GM12878 (cell line): ENCODE results near the gene SYPL1. TPM values are rescaled to one million over a fixed set of nuclear protein-coding genes. Genes with fewer than 3 reads are reported as not detected.

ENCODE experiments used
- ATF7 ChIP-seq: fragments of 450-650 bp; IDR thresholded peaks from 2 replicates; pipeline ENCODE4 v1.6.1; 2016; ENCODE audit warnings: low read depth, mild to moderate bottlenecking
- CHD2 ChIP-seq: IDR thresholded peaks from 2 replicates; pipeline ENCODE4 v1.6.1; 2011; ENCODE audit warnings: low read depth, low read length, improper control_type of control experiment, borderline replicate concordance
- CHD4 ChIP-seq: fragments of 200-600 bp; sonication (generic); IDR thresholded peaks from 2 replicates; pipeline ENCODE4 v1.6.1; 2016; ENCODE audit warnings: mild to moderate bottlenecking
- EGR1 ChIP-seq, 2 experiments: IDR thresholded peaks; 1 replicate in 1 of 2; 2 replicates in 1 of 2; pipeline ENCODE4 v1.6.1; 2011 to 2012; ENCODE audit warnings: low read depth in 2 of 2, low read length in 2 of 2, borderline replicate concordance in 1 of 2, mild to moderate bottlenecking in 1 of 2, moderate library complexity in 1 of 2
- ESRRA ChIP-seq: IDR thresholded peaks from 2 replicates; pipeline ENCODE4 v1.6.1; 2012; ENCODE audit warnings: mild to moderate bottlenecking, low read length, improper control_type of control experiment
- FOXM1 ChIP-seq: IDR thresholded peaks from 2 replicates; pipeline ENCODE4 v1.6.1; 2012; ENCODE audit warnings: low read depth, mild to moderate bottlenecking, inconsistent platforms, low read length, moderate library complexity
- GABPA ChIP-seq: IDR thresholded peaks from 2 replicates; pipeline ENCODE4 v1.6.1; 2014; ENCODE audit warnings: antibody characterized with exemption, low read depth, mild to moderate bottlenecking, inconsistent platforms
- HDAC6 ChIP-seq: fragments of 200-600 bp; sonication (generic); IDR thresholded peaks from one replicate; pipeline ENCODE4 v1.8.0; 2017; ENCODE audit warnings: antibody characterized with exemption; ENCODE audit not compliant: unreplicated experiment
- IKZF1 ChIP-seq: fragments of 450-650 bp; conservative IDR thresholded peaks from 2 replicates; pipeline ENCODE4 v1.6.1; 2017; ENCODE audit warnings: antibody characterized with exemption, mild to moderate bottlenecking
- JUND ChIP-seq: IDR thresholded peaks from 2 replicates; pipeline ENCODE4 v1.6.1; 2012; ENCODE audit warnings: low read depth, mild to moderate bottlenecking, low read length, improper control_type of control experiment, moderate library complexity
- MTA2 ChIP-seq: fragments of 450-650 bp; IDR thresholded peaks from 2 replicates; pipeline ENCODE4 v1.6.1; 2016; ENCODE audit warnings: low read depth, mild to moderate bottlenecking, moderate library complexity
- MYC ChIP-seq: IDR thresholded peaks from 2 replicates; pipeline ENCODE4 v1.6.1; 2011; ENCODE audit warnings: mild to moderate bottlenecking, low read length, moderate library complexity, inconsistent platforms; ENCODE audit not compliant: insufficient read depth, insufficient replicate concordance, insufficient read length, severe bottlenecking
- RAD51 ChIP-seq: fragments of 450-650 bp; IDR thresholded peaks from 2 replicates; pipeline ENCODE4 v1.6.1; 2016; ENCODE audit warnings: moderate library complexity, mild to moderate bottlenecking, inconsistent platforms
- RBBP5 ChIP-seq: fragments of 200-600 bp; sonication (generic); conservative IDR thresholded peaks from 2 replicates; pipeline ENCODE4 v1.6.1; 2016
- SIN3A ChIP-seq: IDR thresholded peaks from 2 replicates; pipeline ENCODE4 v1.6.1; 2012; ENCODE audit warnings: low read depth, low read length, improper control_type of control experiment
- SIX5 ChIP-seq: IDR thresholded peaks from 2 replicates; pipeline ENCODE4 v1.6.1; 2011; ENCODE audit warnings: mild to moderate bottlenecking, low read depth, low read length, moderate library complexity; ENCODE audit not compliant: severe bottlenecking
- SMARCA5 ChIP-seq: fragments of 450-650 bp; IDR thresholded peaks from 2 replicates; pipeline ENCODE4 v1.6.1; 2017; ENCODE audit warnings: mild to moderate bottlenecking
- TCF7 ChIP-seq: IDR thresholded peaks from 2 replicates; pipeline ENCODE4 v1.6.1; 2014; ENCODE audit warnings: antibody characterized with exemption, borderline replicate concordance
- YY1 ChIP-seq: IDR thresholded peaks from 2 replicates; pipeline ENCODE4 v1.6.1; 2011; ENCODE audit warnings: low read depth, mild to moderate bottlenecking, low read length
- ZBED1 ChIP-seq: IDR thresholded peaks from 2 replicates; pipeline ENCODE4 v1.6.1; 2016; ENCODE audit warnings: borderline replicate concordance
- polyA plus RNA-seq, 11 experiments: library from polyadenylated mRNA; depleted of rRNA in 4 of 11; unstranded in 6 of 11; stranded (reverse) in 5 of 11; fragments of >200 nt; fragmentation: Nextera tagmentation in 4 of 11; fragmentation: Illumina TruSeq in 1 of 11; extraction: Ambion mirVana in 4 of 11; extraction: Trizol in 1 of 11; gene quantifications; 1 replicate in 1 of 11; 2 replicates in 10 of 11; pipeline versions ENCODE4 v1.2.1 to v1.2.3, GENCODE V29; 2011 to 2016; ENCODE audit warnings: inconsistent platforms in 2 of 11, missing spikeins in 2 of 11, low read depth in 1 of 11
- total RNA-seq, 4 experiments: library from RNA; depleted of rRNA in 3 of 4; stranded (reverse); fragments of >200 nt in 3 of 4; fragmentation: Illumina TruSeq in 1 of 4; extraction: Trizol in 1 of 4; gene quantifications; 2 replicates each; pipeline versions ENCODE4 v1.2.1 to v1.2.3, GENCODE V29; 2013 to 2021
- TF ChIP-seq, protein P1 (sequence below): fragments of 450-650 bp; IDR thresholded peaks from 2 replicates; pipeline ENCODE4 v1.6.1; 2017; ENCODE audit warnings: mild to moderate bottlenecking, low read depth, inconsistent platforms; ENCODE audit not compliant: poor library complexity, severe bottlenecking
- TF ChIP-seq, protein P2 (sequence below), 3 experiments: IDR thresholded peaks in 2 of 3; conservative IDR thresholded peaks in 1 of 3; 2 replicates each; pipeline ENCODE4 v1.5.1; 2011; ENCODE audit warnings: low read depth in 3 of 3, low read length in 3 of 3, mild to moderate bottlenecking in 3 of 3, control low read depth in 2 of 3, moderate library complexity in 2 of 3, inconsistent platforms in 1 of 3, mixed read lengths in 1 of 3; ENCODE audit not compliant: control insufficient read depth in 2 of 3, insufficient read depth in 1 of 3; ENCODE audit errors: extremely low read depth in 1 of 3
- TF ChIP-seq, protein P3 (sequence below): fragments of 450-650 bp; conservative IDR thresholded peaks from 2 replicates; pipeline ENCODE4 v1.6.1; 2017; ENCODE audit warnings: mild to moderate bottlenecking, moderate library complexity

SYPL1 gene
- total and polyA plus RNA-seq, 10 of the 15 experiments (the other 5 are each of a cell fraction or from before 2014, with no cell fraction given) = 34.5 to 177 (median 87.3) TPM

DNA sequence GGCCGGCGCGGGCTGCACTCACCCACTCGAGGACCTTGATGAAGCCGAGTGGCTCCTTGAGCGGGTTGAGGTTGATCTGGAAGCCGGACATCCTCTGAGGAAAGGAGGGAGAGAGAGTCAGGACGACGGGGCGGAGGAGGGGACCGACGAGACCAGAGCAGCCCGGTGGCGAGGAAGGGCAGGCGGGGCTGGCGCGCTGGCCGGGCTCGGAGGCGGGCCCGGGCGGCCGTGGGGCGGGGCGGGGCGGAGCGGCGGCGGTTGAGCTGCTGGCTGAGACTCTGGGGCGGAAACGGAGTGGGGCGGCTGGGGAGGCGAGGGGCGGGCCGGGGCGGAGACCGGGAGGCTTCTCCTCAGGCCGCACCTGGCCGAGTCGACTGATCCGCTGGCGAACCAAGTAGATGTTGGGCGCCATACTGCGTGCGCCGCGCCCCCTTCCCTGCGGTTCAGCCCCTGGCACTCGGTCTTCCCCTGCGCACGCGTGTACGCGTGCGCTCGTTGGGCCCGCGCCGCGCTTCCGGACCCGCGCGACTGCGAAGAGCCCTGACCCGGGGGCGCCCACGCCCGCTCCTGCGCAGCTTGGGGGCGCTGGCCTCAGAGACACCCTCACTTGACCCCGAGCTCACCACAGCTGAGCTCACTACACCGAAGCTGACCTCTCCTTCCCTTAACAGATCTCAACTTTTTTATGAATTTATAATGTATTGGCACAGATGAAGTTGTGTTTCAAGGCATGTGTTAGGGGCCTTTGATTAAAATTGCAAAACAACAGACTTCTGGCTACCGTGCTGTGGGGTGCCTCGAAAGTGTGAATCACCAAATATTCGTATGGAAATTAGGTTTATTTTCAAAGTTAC lies at the start of gene SYPL1 (continued):
- TF ChIP-seq ATF7 (no peak; the same call in 1 of the 2 replicates), CHD2 (no peak), HDAC6 (no peak), RBBP5 (no peak), ESRRA (no peak), ZBED1 (no peak), GABPA (no peak), MYC (no peak), SIX5 (no peak), MTA2 (peak; percentile 32; the same call in 1 of the 2 replicates), SMARCA5 (no peak; the same call in 1 of the 2 replicates), YY1 (peak; percentile 90), CHD4 (no peak), SIN3A (no peak), EGR1 (IDR thresholded peaks at IDR 0.05; ENCODE audit: borderline replicate concordance in 1 of 2, low read depth in 2 of 2, low read length in 2 of 2) (peak in 1 of 2 experiments; percentile 74; a peak in 2 of 3 replicates), FOXM1 (0 out of 2 replicates have a peak, but pooled peaks have one; percentile 20), RAD51 (no peak), IKZF1 (peak; percentile 4), JUND (no peak), TCF7 (no peak)
- TF ChIP-seq, protein P1, sequence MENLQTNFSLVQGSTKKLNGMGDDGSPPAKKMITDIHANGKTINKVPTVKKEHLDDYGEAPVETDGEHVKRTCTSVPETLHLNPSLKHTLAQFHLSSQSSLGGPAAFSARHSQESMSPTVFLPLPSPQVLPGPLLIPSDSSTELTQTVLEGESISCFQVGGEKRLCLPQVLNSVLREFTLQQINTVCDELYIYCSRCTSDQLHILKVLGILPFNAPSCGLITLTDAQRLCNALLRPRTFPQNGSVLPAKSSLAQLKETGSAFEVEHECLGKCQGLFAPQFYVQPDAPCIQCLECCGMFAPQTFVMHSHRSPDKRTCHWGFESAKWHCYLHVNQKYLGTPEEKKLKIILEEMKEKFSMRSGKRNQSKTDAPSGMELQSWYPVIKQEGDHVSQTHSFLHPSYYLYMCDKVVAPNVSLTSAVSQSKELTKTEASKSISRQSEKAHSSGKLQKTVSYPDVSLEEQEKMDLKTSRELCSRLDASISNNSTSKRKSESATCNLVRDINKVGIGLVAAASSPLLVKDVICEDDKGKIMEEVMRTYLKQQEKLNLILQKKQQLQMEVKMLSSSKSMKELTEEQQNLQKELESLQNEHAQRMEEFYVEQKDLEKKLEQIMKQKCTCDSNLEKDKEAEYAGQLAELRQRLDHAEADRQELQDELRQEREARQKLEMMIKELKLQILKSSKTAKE = no peak
- TF ChIP-seq, protein P2, sequence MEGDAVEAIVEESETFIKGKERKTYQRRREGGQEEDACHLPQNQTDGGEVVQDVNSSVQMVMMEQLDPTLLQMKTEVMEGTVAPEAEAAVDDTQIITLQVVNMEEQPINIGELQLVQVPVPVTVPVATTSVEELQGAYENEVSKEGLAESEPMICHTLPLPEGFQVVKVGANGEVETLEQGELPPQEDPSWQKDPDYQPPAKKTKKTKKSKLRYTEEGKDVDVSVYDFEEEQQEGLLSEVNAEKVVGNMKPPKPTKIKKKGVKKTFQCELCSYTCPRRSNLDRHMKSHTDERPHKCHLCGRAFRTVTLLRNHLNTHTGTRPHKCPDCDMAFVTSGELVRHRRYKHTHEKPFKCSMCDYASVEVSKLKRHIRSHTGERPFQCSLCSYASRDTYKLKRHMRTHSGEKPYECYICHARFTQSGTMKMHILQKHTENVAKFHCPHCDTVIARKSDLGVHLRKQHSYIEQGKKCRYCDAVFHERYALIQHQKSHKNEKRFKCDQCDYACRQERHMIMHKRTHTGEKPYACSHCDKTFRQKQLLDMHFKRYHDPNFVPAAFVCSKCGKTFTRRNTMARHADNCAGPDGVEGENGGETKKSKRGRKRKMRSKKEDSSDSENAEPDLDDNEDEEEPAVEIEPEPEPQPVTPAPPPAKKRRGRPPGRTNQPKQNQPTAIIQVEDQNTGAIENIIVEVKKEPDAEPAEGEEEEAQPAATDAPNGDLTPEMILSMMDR (IDR thresholded peaks at IDR 0.05 in 2 of 3, conservative IDR thresholded peaks at IDR 0.05 in 1 of 3; ENCODE audit: control insufficient read depth in 2 of 3, extremely low read depth in 1 of 3, insufficient read depth in 1 of 3, low read depth in 3 of 3, low read length in 3 of 3) = peak in 2 of 3 experiments; percentile 5 to 7; a peak in 1 of 6 replicates
- TF ChIP-seq, protein P3, sequence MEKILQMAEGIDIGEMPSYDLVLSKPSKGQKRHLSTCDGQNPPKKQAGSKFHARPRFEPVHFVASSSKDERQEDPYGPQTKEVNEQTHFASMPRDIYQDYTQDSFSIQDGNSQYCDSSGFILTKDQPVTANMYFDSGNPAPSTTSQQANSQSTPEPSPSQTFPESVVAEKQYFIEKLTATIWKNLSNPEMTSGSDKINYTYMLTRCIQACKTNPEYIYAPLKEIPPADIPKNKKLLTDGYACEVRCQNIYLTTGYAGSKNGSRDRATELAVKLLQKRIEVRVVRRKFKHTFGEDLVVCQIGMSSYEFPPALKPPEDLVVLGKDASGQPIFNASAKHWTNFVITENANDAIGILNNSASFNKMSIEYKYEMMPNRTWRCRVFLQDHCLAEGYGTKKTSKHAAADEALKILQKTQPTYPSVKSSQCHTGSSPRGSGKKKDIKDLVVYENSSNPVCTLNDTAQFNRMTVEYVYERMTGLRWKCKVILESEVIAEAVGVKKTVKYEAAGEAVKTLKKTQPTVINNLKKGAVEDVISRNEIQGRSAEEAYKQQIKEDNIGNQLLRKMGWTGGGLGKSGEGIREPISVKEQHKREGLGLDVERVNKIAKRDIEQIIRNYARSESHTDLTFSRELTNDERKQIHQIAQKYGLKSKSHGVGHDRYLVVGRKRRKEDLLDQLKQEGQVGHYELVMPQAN = 0 out of 2 replicates have a peak, but pooled peaks have one; percentile 21
